IPS-15b (cell line): Measurements from ENCODE around the gene ZNF764.
"Not testable (repeated sequence)": the region's sequence is repeated elsewhere in the genome, so short reads cannot be mapped to it uniquely, and the experiment has no call there.

ENCODE experiments used
- H3K27me3 ChIP-seq: one replicate; pipeline ENCODE4 v1.6.1; 2013; ENCODE audit warnings: low read length; ENCODE audit not compliant: control insufficient read depth, insufficient read depth
- H3K36me3 ChIP-seq: one replicate; pipeline ENCODE4 v1.6.1; 2013; ENCODE audit warnings: low read length; ENCODE audit not compliant: control insufficient read depth, insufficient read depth
- H3K4me1 ChIP-seq: one replicate; pipeline ENCODE4 v1.6.1; 2013; ENCODE audit warnings: mild to moderate bottlenecking, low read length; ENCODE audit not compliant: control insufficient read depth, insufficient read depth
- H3K4me3 ChIP-seq: one replicate; pipeline ENCODE4 v1.5.1; 2013; ENCODE audit warnings: low read depth, low read length
- H3K9ac ChIP-seq: one replicate; pipeline ENCODE4 v1.6.1; 2013; ENCODE audit warnings: low read depth, mild to moderate bottlenecking, low read length
- H3K9me3 ChIP-seq: one replicate; pipeline ENCODE4 v1.6.1; 2013; ENCODE audit warnings: mild to moderate bottlenecking, low read length; ENCODE audit not compliant: control insufficient read depth, insufficient read depth

ZNF764 gene

GRCh38 chr16:30557957-30558788 lies at the start of gene ZNF764:
ZNF764 (minus strand) TSS chr16:30558374; CDS start chr16:30558182, 192 bp downstream.
- Histone ChIP-seq H3K9me3 (no peaks in the 10 kb centered on the region), H3K27me3 (no peaks in the 10 kb centered on the region), H3K4me1 (no peaks in the 10 kb centered on the region), H3K4me3 (peak within 1 kb of the TSS; percentile 76), H3K9ac (peak within 1 kb of the TSS; percentile 65), H3K36me3 (peaks cover 15% of the 10 kb centered on the region)

- Histone ChIP-seq H3K27me3 (no peaks in the 10 kb centered on the region), H3K4me3 (no peak overlapping the region), H3K36me3 (peaks cover 22% of the 10 kb centered on the region), H3K9me3 (no peaks in the 10 kb centered on the region), H3K4me1 (no peaks in the 10 kb centered on the region), H3K9ac (no peak overlapping the region)
These were observed 47.8 kb upstream of the ZNF764 start for GRCh38 chr16:30606004-30606403.

GRCh38 chr16:30605158-30605557 lies 47.0 kb upstream of the ZNF764 start:
- no peaks in the 10 kb centered on the region for H3K4me1 ChIP-seq

GRCh38 chr16:30604316-30604947 lies 46.3 kb upstream of the ZNF764 start:
- Histone ChIP-seq H3K9me3 (no peaks in the 10 kb centered on the region), H3K27me3 (no peaks in the 10 kb centered on the region), H3K36me3 (peaks cover 22% of the 10 kb centered on the region), H3K4me3 (no peak overlapping the region), H3K9ac (no peak overlapping the region), H3K4me1 (no peaks in the 10 kb centered on the region)

More at GRCh38 chr16:30605158-30605557, 47.0 kb upstream of the ZNF764 start:
- H3K27me3 ChIP-seq: no peaks in the 10 kb centered on the region
- H3K36me3 ChIP-seq: peaks cover 22% of the 10 kb centered on the region
- H3K4me3 ChIP-seq: no peak overlapping the region
- H3K9me3 ChIP-seq: no peaks in the 10 kb centered on the region
- no peak overlapping the region for H3K9ac ChIP-seq

- H3K9ac ChIP-seq: no peak overlapping the region
- no peaks in the 10 kb centered on the region for H3K27me3 ChIP-seq
- no peaks in the 10 kb centered on the region for H3K4me1 ChIP-seq
- H3K36me3 ChIP-seq: peaks cover 21% of the 10 kb centered on the region
- H3K4me3 ChIP-seq: no peak overlapping the region
- no peaks in the 10 kb centered on the region for H3K9me3 ChIP-seq
These were observed 45.8 kb upstream of the ZNF764 start for GRCh38 chr16:30603945-30604315.

GRCh38 chr16:30602616-30603277 lies 44.6 kb upstream of the ZNF764 start:
- Histone ChIP-seq H3K36me3 (peaks cover 20% of the 10 kb centered on the region), H3K4me3 (no peak overlapping the region), H3K4me1 (no peaks in the 10 kb centered on the region), H3K9ac (no peak overlapping the region), H3K9me3 (no peaks in the 10 kb centered on the region), H3K27me3 (no peaks in the 10 kb centered on the region)

GRCh38 chr16:30601966-30602365 lies 43.8 kb upstream of the ZNF764 start:
- Histone ChIP-seq H3K36me3 (peaks cover 20% of the 10 kb centered on the region), H3K9ac (no peak overlapping the region)

GRCh38 chr16:30600929-30601328 lies 42.8 kb upstream of the ZNF764 start:
- Histone ChIP-seq H3K36me3 (peaks cover 20% of the 10 kb centered on the region), H3K9ac (no peak overlapping the region), H3K4me3 (no peak overlapping the region), H3K27me3 (no peaks in the 10 kb centered on the region), H3K4me1 (no peaks in the 10 kb centered on the region), H3K9me3 (no peaks in the 10 kb centered on the region)

More at GRCh38 chr16:30601966-30602365, 43.8 kb upstream of the ZNF764 start:
- Histone ChIP-seq H3K4me1 (no peaks in the 10 kb centered on the region), H3K4me3 (no peak overlapping the region), H3K27me3 (no peaks in the 10 kb centered on the region), H3K9me3 (no peaks in the 10 kb centered on the region)

- Histone ChIP-seq H3K36me3 (peaks cover 16% of the 10 kb centered on the region), H3K27me3 (no peaks in the 10 kb centered on the region), H3K4me3 (no peak overlapping the region), H3K4me1 (no peaks in the 10 kb centered on the region), H3K9me3 (no peaks in the 10 kb centered on the region), H3K9ac (no peak overlapping the region)
These were observed 42.0 kb upstream of the ZNF764 start for GRCh38 chr16:30600215-30600614.

GRCh38 chr16:30592871-30593270 lies 34.7 kb upstream of the ZNF764 start:
- no peaks in the 10 kb centered on the region for H3K36me3 ChIP-seq
- H3K27me3 ChIP-seq: no peaks in the 10 kb centered on the region
- H3K9me3 ChIP-seq: no peaks in the 10 kb centered on the region
- H3K9ac ChIP-seq: no peak overlapping the region
- no peaks in the 10 kb centered on the region for H3K4me1 ChIP-seq
- H3K4me3 ChIP-seq: no peak overlapping the region

GRCh38 chr16:30590869-30591268 lies 32.7 kb upstream of the ZNF764 start:
- H3K4me1 ChIP-seq, H3K36me3 ChIP-seq, H3K9ac ChIP-seq, H3K9me3 ChIP-seq, H3K4me3 ChIP-seq, H3K27me3 ChIP-seq: not testable (repeated sequence)
